ENCODE measurements around the gene CREB3. TPM values are rescaled to one million over a fixed set of nuclear protein-coding genes. Genes with fewer than 3 reads are reported as not detected.

The CREB3 gene
- total and polyA plus RNA-seq, 2 donors from 2014 or later = 40.5 to 52.0 TPM

- DNase-seq (no peak), FAIRE-seq (no peak)
- Histone ChIP-seq H3K36me3 (ENCODE audit: control insufficient read depth in 2 of 3, insufficient read depth in 3 of 3, low read length in 3 of 3) (peaks cover 32 to 99% (median 88%) of the 10 kb centered on the region in 3 donors), H3K9ac (ENCODE audit: low read length in 3 of 3) (no peak overlapping the region), H3K4me1 (ENCODE audit: control insufficient read depth in 2 of 3, insufficient read depth in 2 of 3, low read depth in 1 of 3, low read length in 3 of 3) (no peaks in the 10 kb centered on the region), H3K4me3 (ENCODE audit: low read length in 3 of 3) (no peak overlapping the region), H3K27ac (ENCODE audit: low read depth in 2 of 2, low read length in 2 of 2) (no peak overlapping the region), H3K27me3 (ENCODE audit: control insufficient read depth, insufficient read depth, low read length) (no peaks in the 10 kb centered on the region), H3K9me3 (ENCODE audit: control insufficient read depth in 2 of 3, insufficient read depth in 1 of 3, low read length in 3 of 3) (no peaks in the 10 kb centered on the region)
- intact Hi-C loops (cut with DNase I) = no loop called here
- no peak for TF ChIP-seq CTCF (IDR thresholded peaks at IDR 0.05; ENCODE audit: borderline replicate concordance, extremely low read depth, insufficient read depth)
Measured at GRCh38 chr9:35719546-35719945, 12.9 kb upstream of the CREB3 start.

GRCh38 chr9:35723426-35723825 is 9.0 kb upstream of the CREB3 start:
- intact Hi-C loops (cut with DNase I) = no loop called here

GRCh38 chr9:35723908-35724307 is 8.6 kb upstream of the CREB3 start:
- FAIRE-seq (no peak), DNase-seq (no peak)
- no peaks in the 10 kb centered on the region for H3K9me3 ChIP-seq (ENCODE audit: control insufficient read depth in 2 of 3, insufficient read depth in 1 of 3, low read length in 3 of 3)
- intact Hi-C loops (cut with DNase I) = no loop called here
- peaks cover 2 to 26% (median 21%) of the 10 kb centered on the region in 3 donors for H3K4me1 ChIP-seq (ENCODE audit: control insufficient read depth in 2 of 3, insufficient read depth in 2 of 3, low read depth in 1 of 3, low read length in 3 of 3)
- H3K36me3 ChIP-seq (ENCODE audit: control insufficient read depth in 2 of 3, insufficient read depth in 3 of 3, low read length in 3 of 3) = peaks cover 29 to 64% (median 54%) of the 10 kb centered on the region in 3 donors
- no peak overlapping the region for H3K27ac ChIP-seq (ENCODE audit: low read depth in 2 of 2, low read length in 2 of 2)
- H3K9ac ChIP-seq (ENCODE audit: low read length in 3 of 3) = no peak overlapping the region
- no peak for TF ChIP-seq CTCF (IDR thresholded peaks at IDR 0.05; ENCODE audit: borderline replicate concordance, extremely low read depth, insufficient read depth)
- no peaks in the 10 kb centered on the region for H3K27me3 ChIP-seq (ENCODE audit: control insufficient read depth, insufficient read depth, low read length)
- H3K4me3 ChIP-seq (ENCODE audit: low read length in 3 of 3) = no peak overlapping the region

More at GRCh38 chr9:35723426-35723825, 9.0 kb upstream of the CREB3 start:
- Histone ChIP-seq H3K27me3 (ENCODE audit: control insufficient read depth, insufficient read depth, low read length) (no peaks in the 10 kb centered on the region), H3K9ac (ENCODE audit: low read length in 3 of 3) (no peak overlapping the region), H3K27ac (ENCODE audit: low read depth in 2 of 2, low read length in 2 of 2) (no peak overlapping the region), H3K36me3 (ENCODE audit: control insufficient read depth in 2 of 3, insufficient read depth in 3 of 3, low read length in 3 of 3) (peaks cover 29 to 68% (median 59%) of the 10 kb centered on the region in 3 donors), H3K9me3 (ENCODE audit: control insufficient read depth in 2 of 3, insufficient read depth in 1 of 3, low read length in 3 of 3) (no peaks in the 10 kb centered on the region), H3K4me1 (ENCODE audit: control insufficient read depth in 2 of 3, insufficient read depth in 2 of 3, low read depth in 1 of 3, low read length in 3 of 3) (peaks cover 2 to 21% (median 18%) of the 10 kb centered on the region in 3 donors), H3K4me3 (ENCODE audit: low read length in 3 of 3) (no peak overlapping the region)
- no peak for TF ChIP-seq CTCF (IDR thresholded peaks at IDR 0.05; ENCODE audit: borderline replicate concordance, extremely low read depth, insufficient read depth)
- DNase-seq (no peak), FAIRE-seq (no peak)

DNA sequence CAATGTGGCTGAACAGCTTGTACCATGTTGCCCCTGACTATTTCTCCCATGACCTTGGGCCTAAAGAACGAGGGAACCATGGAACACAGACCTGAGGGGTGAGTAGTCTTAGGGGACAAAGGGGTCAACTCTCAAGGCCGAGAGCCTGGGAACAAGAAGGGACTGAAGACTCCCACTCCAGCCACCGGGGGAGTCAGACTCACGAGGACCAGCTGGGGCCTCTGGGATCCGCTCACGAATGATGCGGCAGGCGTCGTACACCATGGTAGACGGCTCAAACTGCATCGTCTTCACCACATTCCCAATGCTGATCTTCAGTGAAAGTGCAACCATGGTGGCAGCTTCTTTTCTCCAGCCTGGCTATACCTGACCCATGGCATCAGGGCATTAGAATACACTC is 7.1 kb upstream of the CREB3 start:
- FAIRE-seq = no peak

More for the DNA sequence above, 7.1 kb upstream of the CREB3 start:
- H3K9me3 ChIP-seq (ENCODE audit: control insufficient read depth in 2 of 3, insufficient read depth in 1 of 3, low read length in 3 of 3) = no peaks in the 10 kb centered on the region
- no peaks in the 10 kb centered on the region for H3K27me3 ChIP-seq (ENCODE audit: control insufficient read depth, insufficient read depth, low read length)
- H3K27ac ChIP-seq (ENCODE audit: low read depth in 2 of 2, low read length in 2 of 2) = no peak overlapping the region
- H3K4me3 ChIP-seq (ENCODE audit: low read length in 3 of 3) = no peak overlapping the region
- intact Hi-C loops (cut with DNase I) = no loop called here
- H3K36me3 ChIP-seq (ENCODE audit: control insufficient read depth in 2 of 3, insufficient read depth in 3 of 3, low read length in 3 of 3) = peaks cover 21 to 49% (median 39%) of the 10 kb centered on the region in 3 donors
- no peak for DNase-seq
- TF ChIP-seq CTCF (IDR thresholded peaks at IDR 0.05; ENCODE audit: borderline replicate concordance, extremely low read depth, insufficient read depth) = no peak
- no peak overlapping the region for H3K9ac ChIP-seq (ENCODE audit: low read length in 3 of 3)
- H3K4me1 ChIP-seq (ENCODE audit: control insufficient read depth in 2 of 3, insufficient read depth in 2 of 3, low read depth in 1 of 3, low read length in 3 of 3) = peaks cover 3 to 40% (median 35%) of the 10 kb centered on the region in 3 donors
